IMR-90 (cell line): ENCODE results near the gene ECE2.

Source experiments
- MAZ ChIP-seq: IDR thresholded peaks from 2 replicates; pipeline ENCODE4 v1.6.1; 2012; ENCODE audit warnings: low read depth, mild to moderate bottlenecking, low read length, improper control_type of control experiment, moderate library complexity, borderline replicate concordance
- POLR2A ChIP-seq: IDR thresholded peaks from 2 replicates; pipeline ENCODE4 v1.6.1; 2012; ENCODE audit warnings: mild to moderate bottlenecking, low read depth, low read length
- TF ChIP-seq, protein P1 (sequence below): conservative IDR thresholded peaks from 2 replicates; pipeline ENCODE4 v1.5.1; 2012; ENCODE audit warnings: mild to moderate bottlenecking, low read depth, low read length, improper control_type of control experiment

DNA sequence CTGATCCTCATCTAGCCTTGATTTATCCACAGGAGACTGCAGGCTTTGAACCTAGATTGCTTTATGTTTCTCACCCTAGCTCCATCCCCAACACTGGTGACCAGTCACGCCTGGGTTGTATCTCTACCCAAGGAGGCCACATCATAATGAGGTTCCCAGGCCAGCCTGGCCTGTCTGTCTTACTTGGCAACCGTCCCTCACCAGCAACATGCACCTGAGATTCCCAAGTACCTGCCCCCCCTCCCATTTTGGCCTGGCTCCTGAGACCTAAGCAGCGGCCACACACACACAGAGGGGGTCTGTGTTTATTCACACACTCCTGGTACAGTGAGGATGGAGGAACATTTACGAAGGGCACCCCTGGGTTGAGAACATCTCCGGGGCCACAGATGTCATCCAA lies 16.9 kb upstream of the ECE2 start:
- TF ChIP-seq POLR2A (no peak), MAZ (no peak)
- TF ChIP-seq, protein P1, sequence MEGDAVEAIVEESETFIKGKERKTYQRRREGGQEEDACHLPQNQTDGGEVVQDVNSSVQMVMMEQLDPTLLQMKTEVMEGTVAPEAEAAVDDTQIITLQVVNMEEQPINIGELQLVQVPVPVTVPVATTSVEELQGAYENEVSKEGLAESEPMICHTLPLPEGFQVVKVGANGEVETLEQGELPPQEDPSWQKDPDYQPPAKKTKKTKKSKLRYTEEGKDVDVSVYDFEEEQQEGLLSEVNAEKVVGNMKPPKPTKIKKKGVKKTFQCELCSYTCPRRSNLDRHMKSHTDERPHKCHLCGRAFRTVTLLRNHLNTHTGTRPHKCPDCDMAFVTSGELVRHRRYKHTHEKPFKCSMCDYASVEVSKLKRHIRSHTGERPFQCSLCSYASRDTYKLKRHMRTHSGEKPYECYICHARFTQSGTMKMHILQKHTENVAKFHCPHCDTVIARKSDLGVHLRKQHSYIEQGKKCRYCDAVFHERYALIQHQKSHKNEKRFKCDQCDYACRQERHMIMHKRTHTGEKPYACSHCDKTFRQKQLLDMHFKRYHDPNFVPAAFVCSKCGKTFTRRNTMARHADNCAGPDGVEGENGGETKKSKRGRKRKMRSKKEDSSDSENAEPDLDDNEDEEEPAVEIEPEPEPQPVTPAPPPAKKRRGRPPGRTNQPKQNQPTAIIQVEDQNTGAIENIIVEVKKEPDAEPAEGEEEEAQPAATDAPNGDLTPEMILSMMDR = no peak
